ENCODE data around the gene HLCS. TPM values are rescaled to one million over a fixed set of nuclear protein-coding genes. Genes with fewer than 3 reads are reported as not detected.
"Not testable (repeated sequence)": the region's sequence is repeated elsewhere in the genome, so short reads cannot be mapped to it uniquely, and the experiment has no call there.

The HLCS gene
- total RNA-seq, 2 donors from 2014 or later, result 40.9 to 41.8 TPM

GRCh38 chr21:36955783-36956182 lies 10.7 kb downstream of the HLCS start:
- 77% methylated on average over 4 of the region's 4 CpGs for WGBS
- no peaks in the 10 kb centered on the region for H3K27me3 ChIP-seq (replicated peaks; ENCODE audit: insufficient read depth)
- H3K4me3 ChIP-seq, result no peak overlapping the region
- intact Hi-C loops (cut with DNase I), result no loop called here
- H3K27ac ChIP-seq, result no peak overlapping the region
- H3K4me1 ChIP-seq (replicated peaks), result no peaks in the 10 kb centered on the region
- TF ChIP-seq POLR2A (IDR thresholded peaks at IDR 0.05), result no peak
- no peak for TF ChIP-seq CTCF (IDR thresholded peaks at IDR 0.05)
- no peak for TF ChIP-seq POLR2AphosphoS5 (IDR thresholded peaks at IDR 0.05)
- no peaks in the 10 kb centered on the region for H3K36me3 ChIP-seq
- no peak for DNase-seq (ENCODE audit: low spot score)
- no peaks in the 10 kb centered on the region for H3K9me3 ChIP-seq

- DNase-seq (ENCODE audit: low spot score); H3K4me1 ChIP-seq (replicated peaks); H3K27me3 ChIP-seq (replicated peaks; ENCODE audit: insufficient read depth); intact Hi-C loops (cut with DNase I); H3K9me3 ChIP-seq; H3K36me3 ChIP-seq; H3K4me3 ChIP-seq; H3K27ac ChIP-seq: not testable (repeated sequence)
- WGBS, result 97% methylated on average over 12 of the region's 12 CpGs
Measured at GRCh38 chr21:36952331-36952730, 14.1 kb downstream of the HLCS start.

- TF ChIP-seq CTCF (IDR thresholded peaks at IDR 0.05) (no peak), POLR2AphosphoS5 (IDR thresholded peaks at IDR 0.05) (no peak), POLR2A (IDR thresholded peaks at IDR 0.05) (no peak)
- H3K4me3 ChIP-seq, result no peak overlapping the region
- no peaks in the 10 kb centered on the region for H3K36me3 ChIP-seq
- WGBS, result 92% methylated on average over 6 of the region's 6 CpGs
- no peaks in the 10 kb centered on the region for H3K9me3 ChIP-seq
- no peaks in the 10 kb centered on the region for H3K27me3 ChIP-seq (replicated peaks; ENCODE audit: insufficient read depth)
- no peak for DNase-seq (ENCODE audit: low spot score)
- H3K4me1 ChIP-seq (replicated peaks), result no peaks in the 10 kb centered on the region
- no peak overlapping the region for H3K27ac ChIP-seq
- intact Hi-C loops (cut with DNase I), result no loop called here
Measured at GRCh38 chr21:36949171-36950141, 17.0 kb downstream of the HLCS start.

GRCh38 chr21:36948686-36949085 lies 17.8 kb downstream of the HLCS start:
- WGBS, result 96% methylated on average over 6 of the region's 6 CpGs
- DNase-seq (ENCODE audit: low spot score), result no peak
- Histone ChIP-seq H3K4me1 (replicated peaks) (no peaks in the 10 kb centered on the region), H3K9me3 (no peaks in the 10 kb centered on the region), H3K4me3 (no peak overlapping the region), H3K27ac (no peak overlapping the region), H3K27me3 (replicated peaks; ENCODE audit: insufficient read depth) (no peaks in the 10 kb centered on the region), H3K36me3 (no peaks in the 10 kb centered on the region)
- TF ChIP-seq POLR2A (IDR thresholded peaks at IDR 0.05) (no peak), POLR2AphosphoS5 (IDR thresholded peaks at IDR 0.05) (no peak), CTCF (IDR thresholded peaks at IDR 0.05) (no peak)
- intact Hi-C loops (cut with DNase I), result no loop called here

- WGBS, result 58% methylated on average over 11 of the region's 11 CpGs
- Histone ChIP-seq H3K4me3 (no peak overlapping the region), H3K27me3 (replicated peaks; ENCODE audit: insufficient read depth) (no peaks in the 10 kb centered on the region), H3K27ac (no peak overlapping the region), H3K9me3 (no peaks in the 10 kb centered on the region), H3K36me3 (no peaks in the 10 kb centered on the region), H3K4me1 (replicated peaks) (no peaks in the 10 kb centered on the region)
- no peak for TF ChIP-seq POLR2AphosphoS5 (IDR thresholded peaks at IDR 0.05)
- TF ChIP-seq CTCF (IDR thresholded peaks at IDR 0.05), result no peak
- no peak for TF ChIP-seq POLR2A (IDR thresholded peaks at IDR 0.05)
- DNase-seq (ENCODE audit: low spot score), result no peak
- intact Hi-C loops (cut with DNase I), result no loop called here
Measured at GRCh38 chr21:36946949-36947356, 19.5 kb downstream of the HLCS start.

Measured in prostate gland (tissue), 2 donors.